ENCODE measurements around the gene B3GNT5. TPM values are rescaled to one million over a fixed set of nuclear protein-coding genes. Genes with fewer than 3 reads are reported as not detected.

Gene B3GNT5
- total RNA-seq, 4 donors from 2014 or later: 6.0 to 46.3 (median 39.9) TPM

DNA sequence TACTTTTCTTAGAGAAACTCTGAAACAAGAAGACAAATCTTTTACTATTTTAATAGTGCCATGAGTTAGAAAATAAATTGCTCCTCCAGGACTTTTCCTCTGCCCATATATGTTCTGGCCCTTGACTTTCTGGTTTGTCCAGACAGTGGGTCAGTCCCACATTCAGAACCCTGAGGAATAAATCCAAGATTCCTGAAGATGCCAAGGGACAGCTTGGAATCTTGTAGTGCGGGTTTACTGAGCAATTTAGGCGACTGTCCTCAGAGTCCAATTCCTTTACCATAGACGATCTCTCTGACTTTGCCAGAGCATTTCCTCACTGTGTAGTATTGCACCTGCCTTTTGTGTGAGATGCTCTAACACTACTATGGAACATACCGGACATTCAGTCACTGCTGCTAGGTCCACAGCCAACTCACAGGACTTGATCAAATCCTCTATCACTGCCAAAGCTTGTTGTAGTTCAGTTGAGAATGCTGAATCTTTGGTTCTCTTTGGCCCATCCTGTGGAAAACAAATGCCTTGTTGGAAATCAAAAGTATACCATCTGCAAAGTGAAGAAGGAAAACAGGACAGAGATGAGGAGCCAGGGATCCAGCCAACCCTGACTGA is 37.4 kb upstream of the B3GNT5 start:
- H3K27me3 ChIP-seq: peaks cover 8% of the 10 kb centered on the region
- no peaks in the 10 kb centered on the region for H3K9me3 ChIP-seq
- H3K4me1 ChIP-seq: peaks cover 0 to 6% (median 4%) of the 10 kb centered on the region in 4 donors
- intact Hi-C loops (cut with DNase I; ENCODE audit: low total_unique reads) (no loop called here), in situ Hi-C loops (cut with MboI; ENCODE audit: low pct_ligation_motif_present in 1 of 4, low pct_unique_long_range_greater_than_20kb in 1 of 4, low sequenced_read_pairs in 3 of 4) (no loop called here)
- no peak overlapping the region for H3K27ac ChIP-seq
- no peak for TF ChIP-seq POLR2A (IDR thresholded peaks at IDR 0.05)
- no peak for TF ChIP-seq POLR2AphosphoS5 (IDR thresholded peaks at IDR 0.05)
- no peak for TF ChIP-seq EP300 (IDR thresholded peaks at IDR 0.05; ENCODE audit: low read depth)
- TF ChIP-seq CTCF (IDR thresholded peaks at IDR 0.05): no peak
- 75 to 78% methylated on average over 4 of the region's 4 CpGs for WGBS, 2 donors (ENCODE audit: low coverage in 1 of 2)
- no peak overlapping the region for H3K4me3 ChIP-seq
- H3K36me3 ChIP-seq: no peaks in the 10 kb centered on the region
- DNase-seq: no peak

DNA sequence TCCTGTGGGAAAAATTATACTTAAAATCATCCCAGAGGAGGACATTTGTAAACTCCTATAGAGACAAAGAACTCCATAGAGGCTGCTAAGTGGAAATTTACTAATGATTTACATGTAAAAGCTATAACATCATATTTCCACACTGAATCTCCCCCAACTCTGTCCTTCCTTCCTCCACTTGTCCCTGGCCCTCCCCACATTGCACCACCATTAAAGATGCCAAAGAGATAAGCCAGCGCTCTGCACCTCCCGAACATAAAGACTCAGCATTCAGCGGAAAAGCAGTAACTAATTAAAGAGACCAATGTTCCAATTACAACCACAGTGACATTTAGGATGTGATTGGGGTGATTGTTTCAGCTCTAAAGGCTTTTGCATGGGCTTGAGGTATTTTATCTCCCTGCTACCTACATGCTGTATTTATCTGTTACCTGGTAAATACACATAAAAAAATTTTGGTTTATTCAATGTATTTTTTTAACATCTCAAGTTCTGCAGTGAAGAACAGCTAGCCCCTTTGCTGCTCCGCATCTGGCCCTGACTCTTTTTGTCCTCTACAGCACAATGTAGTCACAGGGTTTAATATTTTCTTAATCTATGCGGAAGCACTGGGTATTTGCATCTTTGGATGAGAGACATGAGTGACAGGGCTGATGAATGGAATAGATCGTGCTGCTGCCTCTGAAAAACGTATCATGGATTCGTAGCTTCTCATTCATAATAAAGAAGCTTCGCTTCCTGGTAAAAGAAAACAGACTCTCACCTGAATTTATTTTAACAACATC is 35.3 kb upstream of the B3GNT5 start:
- H3K27ac ChIP-seq: no peak overlapping the region
- intact Hi-C loops (cut with DNase I; ENCODE audit: low total_unique reads): no loop called here

GRCh38 chr3:183218826-183219225 is 34.2 kb upstream of the B3GNT5 start:
- Histone ChIP-seq H3K4me1 (peaks cover 0 to under 1% (median 0%) of the 10 kb centered on the region in 4 donors), H3K27ac (no peak overlapping the region), H3K9me3 (no peaks in the 10 kb centered on the region), H3K36me3 (no peaks in the 10 kb centered on the region), H3K27me3 (peaks cover 8% of the 10 kb centered on the region), H3K4me3 (no peak overlapping the region)
- in situ Hi-C loops (cut with MboI; ENCODE audit: low pct_ligation_motif_present in 1 of 4, low pct_unique_long_range_greater_than_20kb in 1 of 4, low sequenced_read_pairs in 3 of 4): no loop called here
- intact Hi-C loops (cut with DNase I; ENCODE audit: low total_unique reads): no loop called here
- WGBS, 2 donors (ENCODE audit: low coverage in 1 of 2): 74 to 83% methylated on average over 1 to 2 of the region's 2 CpGs
- no peak for DNase-seq
- no peak for TF ChIP-seq EP300 (IDR thresholded peaks at IDR 0.05; ENCODE audit: low read depth)
- TF ChIP-seq CTCF (IDR thresholded peaks at IDR 0.05): no peak
- no peak for TF ChIP-seq POLR2A (IDR thresholded peaks at IDR 0.05)
- TF ChIP-seq POLR2AphosphoS5 (IDR thresholded peaks at IDR 0.05): no peak

More for the DNA sequence above, 35.3 kb upstream of the B3GNT5 start:
- no peaks in the 10 kb centered on the region for H3K9me3 ChIP-seq
- TF ChIP-seq CTCF (IDR thresholded peaks at IDR 0.05) (no peak), POLR2A (IDR thresholded peaks at IDR 0.05) (no peak), EP300 (IDR thresholded peaks at IDR 0.05; ENCODE audit: low read depth) (no peak), POLR2AphosphoS5 (IDR thresholded peaks at IDR 0.05) (no peak)
- WGBS, 2 donors (ENCODE audit: low coverage in 1 of 2): 63% methylated on average over 8 to 9 of the region's 9 CpGs
- no peak for DNase-seq
- peaks cover 8% of the 10 kb centered on the region for H3K27me3 ChIP-seq
- peaks cover 0 to 6% (median 4%) of the 10 kb centered on the region in 4 donors for H3K4me1 ChIP-seq
- H3K36me3 ChIP-seq: no peaks in the 10 kb centered on the region
- in situ Hi-C loops (cut with MboI; ENCODE audit: low pct_ligation_motif_present in 1 of 4, low pct_unique_long_range_greater_than_20kb in 1 of 4, low sequenced_read_pairs in 3 of 4): no loop called here
- H3K4me3 ChIP-seq: no peak overlapping the region

DNA sequence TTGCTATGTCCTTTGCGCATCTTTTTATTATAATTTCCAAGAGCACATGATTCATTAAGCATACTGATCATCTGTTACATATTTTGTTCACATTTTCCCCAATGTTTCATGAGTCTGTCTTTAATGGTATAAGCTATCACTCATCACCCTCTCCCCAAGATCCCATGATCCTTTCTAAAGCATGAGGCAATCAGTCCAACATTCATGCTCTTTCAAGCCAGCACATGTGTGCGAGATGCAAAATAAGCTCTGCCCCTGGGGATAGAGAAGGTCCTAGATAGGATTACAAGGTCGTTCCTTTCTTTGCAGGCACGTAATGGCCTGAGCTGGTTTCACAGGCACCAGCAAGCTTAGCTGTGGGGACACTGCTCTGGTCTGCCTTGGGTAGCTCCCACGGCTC is 32.2 kb upstream of the B3GNT5 start:
- Histone ChIP-seq H3K4me1 (no peaks in the 10 kb centered on the region), H3K27me3 (peaks cover 8% of the 10 kb centered on the region), H3K4me3 (no peak overlapping the region), H3K9me3 (no peaks in the 10 kb centered on the region), H3K27ac (no peak overlapping the region), H3K36me3 (no peaks in the 10 kb centered on the region)
- in situ Hi-C loops (cut with MboI; ENCODE audit: low pct_ligation_motif_present in 1 of 4, low pct_unique_long_range_greater_than_20kb in 1 of 4, low sequenced_read_pairs in 3 of 4) (no loop called here), intact Hi-C loops (cut with DNase I; ENCODE audit: low total_unique reads) (no loop called here)
- WGBS, 2 donors (ENCODE audit: low coverage in 1 of 2): 76 to 83% methylated on average over 1 to 5 of the region's 5 CpGs
- TF ChIP-seq POLR2A (IDR thresholded peaks at IDR 0.05) (no peak), EP300 (IDR thresholded peaks at IDR 0.05; ENCODE audit: low read depth) (no peak), POLR2AphosphoS5 (IDR thresholded peaks at IDR 0.05) (no peak), CTCF (IDR thresholded peaks at IDR 0.05) (no peak)
- DNase-seq: no peak

Data from transverse colon (tissue), 4 donors.